NCI-H226 (cell line): ENCODE data around the gene HENMT1.
"Not testable (repeated sequence)": the region's sequence is repeated elsewhere in the genome, so short reads cannot be mapped to it uniquely, and the experiment has no call there.

Source experiments
- DNase-seq: peaks from one replicate; pipeline ENCODE4 v3.0.0-alpha.2; 2015

Gene HENMT1

GRCh38 chr1:108661030-108661609 lies at the start of gene HENMT1:
TSS of gene HENMT1 (minus strand) at chr1:108661093. CDS start at chr1:108659884, 1,209 bp downstream.
- no peak for DNase-seq

GRCh38 chr1:108708691-108709660 lies 48.1 kb upstream of the HENMT1 start:
- no peak for DNase-seq

GRCh38 chr1:108706643-108707042 lies 45.8 kb upstream of the HENMT1 start:
- no peak for DNase-seq

GRCh38 chr1:108704496-108704895 lies 43.6 kb upstream of the HENMT1 start:
- peak; percentile 26 for DNase-seq

GRCh38 chr1:108703939-108704338 lies 43.0 kb upstream of the HENMT1 start:
- DNase-seq: no peak

GRCh38 chr1:108702109-108702508 lies 41.2 kb upstream of the HENMT1 start:
- DNase-seq: not testable (repeated sequence)

- DNase-seq: no peak
These were observed 40.4 kb upstream of the HENMT1 start for GRCh38 chr1:108701176-108701849.

GRCh38 chr1:108699375-108700332 lies 38.8 kb upstream of the HENMT1 start:
- DNase-seq: no peak

- DNase-seq: no peak
These were observed 34.6 kb upstream of the HENMT1 start for GRCh38 chr1:108695535-108695934.

GRCh38 chr1:108692724-108693655 lies 32.1 kb upstream of the HENMT1 start:
- peak; percentile 31 for DNase-seq

- peak; percentile 93 for DNase-seq
These were observed 31.2 kb upstream of the HENMT1 start, which contains the start of gene PRPF38B for GRCh38 chr1:108691942-108692723. TSS of gene PRPF38B (plus strand) at chr1:108692310. CDS start at chr1:108692592, 282 bp downstream.

- no peak for DNase-seq
These were observed 30.4 kb upstream of the HENMT1 start for GRCh38 chr1:108691128-108691941.

- DNase-seq: peak; percentile 20
These were observed 25.9 kb upstream of the HENMT1 start for GRCh38 chr1:108686614-108687313.

- no peak for DNase-seq
These were observed 24.6 kb upstream of the HENMT1 start for GRCh38 chr1:108685529-108685928.

GRCh38 chr1:108681701-108682100 lies 20.8 kb upstream of the HENMT1 start:
- peak; percentile 50 for DNase-seq

- no peak for DNase-seq
These were observed 18.8 kb upstream of the HENMT1 start for GRCh38 chr1:108679586-108680213.

- no peak for DNase-seq
These were observed 17.8 kb upstream of the HENMT1 start for GRCh38 chr1:108678706-108679105.

GRCh38 chr1:108671143-108671542 lies 10.2 kb upstream of the HENMT1 start:
- DNase-seq: no peak
